GM13977 (cell line): ENCODE measurements around the gene FGD4.

ENCODE experiments used
- DNase-seq: peaks from one replicate; pipeline ENCODE4 v3.0.0; 2012; ENCODE audit warnings: low spot score
- CTCF ChIP-seq: IDR thresholded peaks from 2 replicates; pipeline ENCODE4 v1.5.1; 2012; ENCODE audit warnings: mild to moderate bottlenecking, control low read depth; ENCODE audit not compliant: insufficient read depth; ENCODE audit errors: extremely low read depth, missing control alignments
- in situ Hi-C: fragments of 300-500 bp; cut with MboI; formaldehyde crosslinking; loops from one replicate; pipeline ENCODE4 v1.12.0; 2022; ENCODE audit warnings: low sequenced_read_pairs, low pct_unique_long_range_greater_than_20kb, mixed read lengths, inconsistent platforms; ENCODE audit not compliant: unreplicated experiment

Gene FGD4

GRCh38 chr12:32586390-32586789 lies 187.0 kb downstream of the FGD4 start:
- in situ Hi-C loops = no loop called here

GRCh38 chr12:32587581-32588495 lies 188.5 kb downstream of the FGD4 start:
- in situ Hi-C loops = no loop called here
- no peak for DNase-seq
- TF ChIP-seq CTCF = no peak

More at GRCh38 chr12:32586390-32586789, 187.0 kb downstream of the FGD4 start:
- DNase-seq = no peak
- no peak for TF ChIP-seq CTCF

- no peak for DNase-seq
- in situ Hi-C loops = no loop called here
- no peak for TF ChIP-seq CTCF
Observed at GRCh38 chr12:32588604-32589003, 189.2 kb downstream of the FGD4 start.

GRCh38 chr12:32589165-32589865 lies 190.0 kb downstream of the FGD4 start:
- in situ Hi-C loops = no loop called here
- DNase-seq = no peak
- no peak for TF ChIP-seq CTCF

GRCh38 chr12:32595251-32595650 lies 195.9 kb downstream of the FGD4 start:
- DNase-seq = no peak
- in situ Hi-C loops = no loop called here
- TF ChIP-seq CTCF = no peak

GRCh38 chr12:32596030-32596429 lies 196.7 kb downstream of the FGD4 start:
- DNase-seq = no peak
- no peak for TF ChIP-seq CTCF
- in situ Hi-C loops = no loop called here
